ENCODE measurements around the gene USP21. TPM values are rescaled to one million over a fixed set of nuclear protein-coding genes. Genes with fewer than 3 reads are reported as not detected.

Gene USP21
- total and polyA plus RNA-seq, 2 of the 13 experiments (the other 11 are each of a cell fraction or from before 2014, with no cell fraction given) = 10.1 to 33.1 TPM

GRCh38 chr1:161193561-161194235, 34.4 kb downstream of the USP21 start (continued):
- TF ChIP-seq CEBPZ (IDR thresholded peaks at IDR 0.05; ENCODE audit: low read length) = no peak
- no peak for TF ChIP-seq ZNF430 (CRISPR knock-in tag; IDR thresholded peaks at IDR 0.05)
- TF ChIP-seq NCOR1 (IDR thresholded peaks at IDR 0.05; ENCODE audit: borderline replicate concordance, low read length) = no peak
- no peak for TF ChIP-seq HOXA7 (CRISPR knock-in tag; IDR thresholded peaks at IDR 0.05)
- peak; percentile 64 for TF ChIP-seq CTCF (CRISPR knock-in tag; IDR thresholded peaks at IDR 0.05)
- TF ChIP-seq MXD4 (CRISPR knock-in tag; IDR thresholded peaks at IDR 0.05) = no peak
- no peak for TF ChIP-seq ZMYM4 (CRISPR knock-in tag; IDR thresholded peaks at IDR 0.05)
- no peak for TF ChIP-seq ZNF407 (CRISPR knock-in tag; IDR thresholded peaks at IDR 0.05; ENCODE audit: not compliant biosample characterization)
- TF ChIP-seq EP300 (IDR thresholded peaks at IDR 0.05; ENCODE audit: low read depth in 2 of 2, low read length in 2 of 2) = no peak
- TF ChIP-seq EP300 (CRISPR knock-in tag; IDR thresholded peaks at IDR 0.05; ENCODE audit: borderline replicate concordance) = no peak
- no peak for TF ChIP-seq ZNF703 (CRISPR knock-in tag; IDR thresholded peaks at IDR 0.05; ENCODE audit: borderline replicate concordance)
- TF ChIP-seq MLX (CRISPR knock-in tag; IDR thresholded peaks at IDR 0.05) = no peak
- no peak for TF ChIP-seq ZNF75D (CRISPR knock-in tag; IDR thresholded peaks at IDR 0.05; ENCODE audit: borderline replicate concordance)
